GM23248 (cell line): Measurements from ENCODE around the gene FAM221B. TPM values are rescaled to one million over a fixed set of nuclear protein-coding genes. Genes with fewer than 3 reads are reported as not detected.

ENCODE experiments used
- DNase-seq: peaks from one replicate; pipeline ENCODE4 v3.0.0-alpha.2; 2015
- H2AFZ ChIP-seq: fragments of 200-600 bp; sonication (generic); 2 replicates; pipeline ENCODE4 v1.6.1; 2016; ENCODE audit warnings: antibody characterized with exemption
- H3F3A ChIP-seq: fragments of 200-600 bp; sonication (generic); 2 replicates; pipeline ENCODE4 v1.6.1; 2016; ENCODE audit warnings: mild to moderate bottlenecking, antibody characterized with exemption, mixed run types; ENCODE audit not compliant: insufficient read depth
- H3K27ac ChIP-seq: fragments of 200-600 bp; sonication (generic); 2 replicates; pipeline ENCODE4 v1.5.1; 2016; ENCODE audit warnings: mild to moderate bottlenecking
- H3K27me3 ChIP-seq: fragments of 200-600 bp; sonication (generic); replicated peaks from 2 replicates; pipeline ENCODE4 v1.6.1; 2016; ENCODE audit warnings: mild to moderate bottlenecking; ENCODE audit not compliant: insufficient read depth
- H3K36me3 ChIP-seq: fragments of 200-600 bp; sonication (generic); 2 replicates; pipeline ENCODE4 v1.6.1; 2016; ENCODE audit warnings: low read depth, mild to moderate bottlenecking
- H3K4me1 ChIP-seq: fragments of 200-600 bp; sonication (generic); 2 replicates; pipeline ENCODE4 v1.6.1; 2016; ENCODE audit warnings: mild to moderate bottlenecking; ENCODE audit not compliant: insufficient read depth
- H3K4me2 ChIP-seq: fragments of 200-600 bp; sonication (generic); one replicate; pipeline ENCODE4 v1.6.1; 2016; ENCODE audit warnings: mild to moderate bottlenecking; ENCODE audit not compliant: unreplicated experiment
- H3K4me3 ChIP-seq: fragments of 200-600 bp; sonication (generic); 2 replicates; pipeline ENCODE4 v1.5.1; 2016; ENCODE audit warnings: mild to moderate bottlenecking
- H3K79me2 ChIP-seq: fragments of 200-600 bp; sonication (generic); 2 replicates; pipeline ENCODE4 v1.6.1; 2016; ENCODE audit warnings: mild to moderate bottlenecking; ENCODE audit not compliant: insufficient read depth
- H3K9ac ChIP-seq: fragments of 200-600 bp; sonication (generic); 2 replicates; pipeline ENCODE4 v1.6.1; 2016; ENCODE audit warnings: mild to moderate bottlenecking
- H3K9me2 ChIP-seq: fragments of 200-600 bp; sonication (generic); 2 replicates; pipeline ENCODE4 v1.6.1; 2016; ENCODE audit warnings: mixed run types, mild to moderate bottlenecking, moderate library complexity; ENCODE audit not compliant: insufficient read depth
- H3K9me3 ChIP-seq: fragments of 200-600 bp; sonication (generic); one replicate; pipeline ENCODE4 v1.6.1; 2017; ENCODE audit warnings: low read depth
- H4K20me1 ChIP-seq: fragments of 200-600 bp; sonication (generic); 2 replicates; pipeline ENCODE4 v1.6.0; 2016; ENCODE audit not compliant: insufficient read depth
- EZH2 ChIP-seq: fragments of 200-600 bp; sonication (generic); IDR thresholded peaks from 2 replicates; pipeline ENCODE4 v1.6.1; 2018; ENCODE audit warnings: antibody characterized with exemption, mild to moderate bottlenecking; ENCODE audit not compliant: insufficient read depth, poor library complexity, severe bottlenecking
- EZH2phosphoT487 ChIP-seq: fragments of 200-600 bp; sonication (generic); IDR thresholded peaks from 2 replicates; pipeline ENCODE4 v1.6.1; 2018; ENCODE audit warnings: antibody characterized with exemption, moderate library complexity, mild to moderate bottlenecking, low read depth; ENCODE audit not compliant: insufficient read depth
- WGBS, 2 experiments: methylation state at CpG; one replicate each; pipeline ENCODE4 v1.1.6; 2015 to 2017; ENCODE audit warnings: low lambda C conversion rate in 2 of 2, low coverage in 1 of 2; ENCODE audit errors: missing lambda C conversion rate in 2 of 2; 5-methylcytosine and 5-hydroxymethylcytosine counted together
- in situ Hi-C: fragments of 300-500 bp; cut with MboI; formaldehyde crosslinking; loops from 2 replicates; pipeline ENCODE4 v1.15.0; 2020
- polyA plus RNA-seq: library from polyadenylated mRNA; unstranded; fragments of >200 nt; fragmentation: Nextera tagmentation; extraction: Ambion mirVana; gene quantifications from 2 replicates; pipeline ENCODE4 v1.2.1, GENCODE V29; 2016
- total RNA-seq: library from RNA; depleted of rRNA; stranded (reverse); fragments of >200 nt; shearing (Covaris generic); gene quantifications from 2 replicates; pipeline ENCODE4 v1.2.3, GENCODE V29; 2014

FAM221B gene
- total and polyA plus RNA-seq, 2 experiments from 2014 or later = not detected

DNA sequence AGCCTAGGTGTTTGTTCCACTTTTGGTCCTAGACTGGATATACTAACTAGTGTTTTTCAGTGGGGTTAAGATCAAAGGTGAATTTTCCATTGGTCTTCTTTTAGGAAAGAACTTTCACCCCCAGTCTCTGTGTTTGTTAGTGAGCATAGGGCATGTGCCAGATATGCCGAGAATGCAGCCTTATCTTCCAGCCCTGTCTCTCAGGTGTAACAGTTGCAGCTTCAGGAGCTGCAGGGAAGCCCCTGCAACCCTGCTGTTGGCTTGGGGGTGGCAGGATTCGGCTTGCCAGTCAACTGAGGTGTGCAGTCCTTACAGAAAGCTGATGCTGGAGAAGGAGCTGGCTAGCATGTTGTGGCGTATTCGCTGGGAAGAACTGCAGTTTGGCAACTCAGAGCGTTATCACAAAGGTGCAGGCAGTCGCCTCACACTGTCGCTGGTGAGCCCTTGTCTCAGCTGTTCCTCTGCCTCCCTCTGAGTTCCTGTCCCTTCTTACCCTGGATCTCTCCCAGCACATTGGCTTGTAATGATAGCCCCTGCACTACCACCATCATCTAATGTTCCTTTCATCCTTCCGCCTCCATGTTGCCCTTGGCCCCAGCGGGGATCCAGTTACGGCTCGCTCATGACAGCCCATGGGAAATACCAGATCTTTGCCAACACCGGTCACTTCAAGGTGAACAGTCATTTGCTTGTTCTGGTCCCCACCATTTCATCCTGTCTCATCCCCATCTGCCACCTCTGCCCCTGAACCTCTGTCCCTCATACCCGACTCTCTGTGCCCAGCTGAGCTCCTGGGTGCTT lies 27.0 kb downstream of the FAM221B start:
- Histone ChIP-seq H3K4me2 (no peak overlapping the region), H3K36me3 (peaks cover 16% of the 10 kb centered on the region), H2AFZ (no peak overlapping the region), H3K27me3 (no peaks in the 10 kb centered on the region), H3K27ac (no peak overlapping the region), H3K4me3 (no peak overlapping the region), H3K4me1 (peaks cover 13% of the 10 kb centered on the region), H3F3A (peaks cover 20% of the 10 kb centered on the region), H3K9me2 (no peaks in the 10 kb centered on the region), H3K79me2 (peaks cover 9% of the 10 kb centered on the region), H3K9ac (no peak overlapping the region), H3K9me3 (no peaks in the 10 kb centered on the region), H4K20me1 (no peaks in the 10 kb centered on the region)
- DNase-seq = no peak
- in situ Hi-C loops = no loop called here
- TF ChIP-seq EZH2 (no peak), EZH2phosphoT487 (no peak)
- WGBS, 2 experiments = 95 to 96% methylated on average over 13 of the region's 13 CpGs

DNA sequence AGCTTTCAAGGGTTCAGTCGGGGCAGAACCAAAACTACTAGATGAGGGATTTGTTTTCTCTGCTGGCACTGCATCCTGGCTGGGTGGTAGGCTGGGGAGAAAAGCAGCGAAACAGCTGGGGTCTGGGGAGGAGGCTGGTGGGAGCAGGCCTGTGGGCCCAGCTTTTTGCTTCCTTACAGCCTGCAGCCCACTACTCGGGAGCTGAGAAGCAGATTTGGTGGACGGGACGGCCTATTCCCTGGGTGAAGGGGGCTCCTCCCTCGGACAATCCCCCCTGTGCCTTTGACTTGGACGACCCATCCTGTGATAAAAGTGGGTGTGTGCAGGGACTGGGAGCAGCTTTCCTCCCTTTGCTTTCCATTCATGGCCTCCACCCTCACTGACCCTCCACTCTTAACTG lies 28.0 kb downstream of the FAM221B start:
- Histone ChIP-seq H2AFZ (no peak overlapping the region), H3K36me3 (peaks cover 16% of the 10 kb centered on the region), H3K79me2 (peaks cover 19% of the 10 kb centered on the region), H3K9me3 (no peaks in the 10 kb centered on the region), H3K4me1 (peaks cover 17% of the 10 kb centered on the region), H3F3A (peaks cover 20% of the 10 kb centered on the region), H4K20me1 (no peaks in the 10 kb centered on the region), H3K27ac (no peak overlapping the region), H3K27me3 (no peaks in the 10 kb centered on the region), H3K4me2 (no peak overlapping the region), H3K4me3 (no peak overlapping the region), H3K9me2 (no peaks in the 10 kb centered on the region), H3K9ac (no peak overlapping the region)
- DNase-seq = no peak
- TF ChIP-seq EZH2 (no peak), EZH2phosphoT487 (no peak)
- WGBS, 2 experiments = 86 to 88% methylated on average over 7 of the region's 7 CpGs
- in situ Hi-C loops = no loop called here

DNA sequence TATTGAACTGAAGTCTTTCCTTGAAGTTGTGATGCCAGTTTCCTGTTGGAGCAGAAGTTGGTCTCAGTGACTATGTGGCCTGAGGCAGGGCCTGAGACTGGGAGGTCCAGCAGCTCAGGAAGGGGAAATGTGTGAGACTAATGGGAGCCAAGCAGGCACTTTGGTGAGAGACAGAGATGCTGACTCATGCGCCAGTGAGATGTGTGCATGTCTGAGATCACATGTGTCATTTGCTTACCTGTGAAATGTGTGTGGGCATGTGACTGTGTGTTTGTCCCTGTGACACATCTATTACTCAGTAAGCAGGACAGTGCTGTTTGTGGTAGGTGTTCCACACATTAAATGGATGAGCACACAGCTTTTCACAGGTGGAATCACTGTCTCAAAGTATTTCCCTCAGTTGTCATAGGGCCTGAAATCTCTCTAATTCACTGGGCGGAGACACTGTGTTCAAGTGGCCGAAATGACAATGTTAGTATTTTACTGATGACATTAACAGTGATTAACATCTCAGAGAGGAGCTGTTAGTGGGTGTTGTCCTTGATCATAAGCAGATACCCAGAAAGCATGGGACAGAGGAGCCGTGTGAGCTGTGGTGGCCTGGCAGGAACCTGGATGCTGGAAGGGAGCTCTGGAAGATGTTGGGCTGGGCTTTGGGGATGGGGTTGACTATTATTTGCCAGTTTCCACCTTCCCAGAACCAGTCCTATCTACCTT lies 29.7 kb downstream of the FAM221B start:
- no peak overlapping the region for H3K4me3 ChIP-seq
- peak; percentile 87 for DNase-seq
- peaks cover 16% of the 10 kb centered on the region for H3K36me3 ChIP-seq
- H3K9me2 ChIP-seq = no peaks in the 10 kb centered on the region
- H3K4me1 ChIP-seq = peaks cover 32% of the 10 kb centered on the region
- H3K79me2 ChIP-seq = peaks cover 36% of the 10 kb centered on the region
- no peaks in the 10 kb centered on the region for H4K20me1 ChIP-seq
- no peak overlapping the region for H2AFZ ChIP-seq
- H3K4me2 ChIP-seq = peak overlapping the region; percentile 15
- H3K27me3 ChIP-seq = no peaks in the 10 kb centered on the region
- peak overlapping the region; percentile 4; the same call in 1 of the 2 replicates for H3K9ac ChIP-seq
- in situ Hi-C loops = no loop called here
- peak overlapping the region; percentile 47 for H3K27ac ChIP-seq
- peaks cover 20% of the 10 kb centered on the region for H3F3A ChIP-seq
- 37 to 47% methylated on average over 4 of the region's 4 CpGs for WGBS, 2 experiments
- no peaks in the 10 kb centered on the region for H3K9me3 ChIP-seq
- TF ChIP-seq EZH2 (no peak), EZH2phosphoT487 (no peak)

DNA sequence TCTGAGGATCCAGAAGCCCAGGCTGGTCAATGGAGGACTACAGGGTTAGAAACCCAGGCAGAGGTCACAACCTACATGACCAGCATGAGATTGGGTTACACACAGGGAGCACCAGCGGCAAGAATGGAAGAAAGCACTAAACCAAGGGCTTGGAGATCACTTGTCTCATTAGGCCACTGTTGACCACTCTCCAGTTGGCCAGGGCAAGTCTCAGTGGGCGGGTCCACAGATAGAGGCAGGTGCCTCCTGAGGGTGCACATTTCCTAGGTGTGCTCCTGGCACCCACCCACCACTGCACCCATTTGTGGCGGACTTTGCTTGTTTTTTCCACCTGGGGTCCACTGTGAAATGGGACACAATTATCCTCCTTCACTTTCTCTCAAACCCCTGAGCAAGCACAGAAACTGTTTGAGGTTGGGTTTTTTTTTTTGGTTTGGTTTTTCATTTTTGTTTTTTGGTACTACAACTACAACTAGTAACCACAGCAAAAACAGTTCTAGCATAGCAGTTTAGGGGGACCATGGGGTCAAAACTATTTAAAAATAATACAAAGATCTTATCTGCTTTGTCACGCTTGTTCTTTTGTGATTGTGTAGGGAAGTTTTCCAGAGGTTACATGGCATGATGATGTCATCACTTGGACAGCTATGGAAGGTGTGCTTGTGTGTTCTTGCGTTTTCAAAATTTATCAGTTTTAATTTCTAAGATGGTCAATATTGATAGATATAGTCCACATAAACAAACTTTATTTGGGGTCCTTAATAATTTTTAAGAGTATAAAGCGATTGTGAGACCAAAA lies 31.0 kb downstream of the FAM221B start:
- 83 to 86% methylated on average over 6 of the region's 6 CpGs for WGBS, 2 experiments
- no peaks in the 10 kb centered on the region for H3K9me2 ChIP-seq
- TF ChIP-seq EZH2 (no peak), EZH2phosphoT487 (no peak)
- no peaks in the 10 kb centered on the region for H3K27me3 ChIP-seq
- no peaks in the 10 kb centered on the region for H4K20me1 ChIP-seq
- H3K9ac ChIP-seq = no peak overlapping the region
- peaks cover 49% of the 10 kb centered on the region for H3K79me2 ChIP-seq
- no peaks in the 10 kb centered on the region for H3K9me3 ChIP-seq
- peak overlapping the region; percentile 47; the same call in 1 of the 2 replicates for H3K27ac ChIP-seq
- no peak overlapping the region for H2AFZ ChIP-seq
- peak overlapping the region; percentile 15 for H3K4me2 ChIP-seq
- H3F3A ChIP-seq = peaks cover 20% of the 10 kb centered on the region
- in situ Hi-C loops = no loop called here
- peaks cover 44% of the 10 kb centered on the region for H3K4me1 ChIP-seq
- peaks cover 6% of the 10 kb centered on the region; the same call in 1 of the 2 replicates for H3K36me3 ChIP-seq
- no peak for DNase-seq
- no peak overlapping the region for H3K4me3 ChIP-seq
